ENCODE measurements around the gene PERM1.

Gene PERM1

DNA sequence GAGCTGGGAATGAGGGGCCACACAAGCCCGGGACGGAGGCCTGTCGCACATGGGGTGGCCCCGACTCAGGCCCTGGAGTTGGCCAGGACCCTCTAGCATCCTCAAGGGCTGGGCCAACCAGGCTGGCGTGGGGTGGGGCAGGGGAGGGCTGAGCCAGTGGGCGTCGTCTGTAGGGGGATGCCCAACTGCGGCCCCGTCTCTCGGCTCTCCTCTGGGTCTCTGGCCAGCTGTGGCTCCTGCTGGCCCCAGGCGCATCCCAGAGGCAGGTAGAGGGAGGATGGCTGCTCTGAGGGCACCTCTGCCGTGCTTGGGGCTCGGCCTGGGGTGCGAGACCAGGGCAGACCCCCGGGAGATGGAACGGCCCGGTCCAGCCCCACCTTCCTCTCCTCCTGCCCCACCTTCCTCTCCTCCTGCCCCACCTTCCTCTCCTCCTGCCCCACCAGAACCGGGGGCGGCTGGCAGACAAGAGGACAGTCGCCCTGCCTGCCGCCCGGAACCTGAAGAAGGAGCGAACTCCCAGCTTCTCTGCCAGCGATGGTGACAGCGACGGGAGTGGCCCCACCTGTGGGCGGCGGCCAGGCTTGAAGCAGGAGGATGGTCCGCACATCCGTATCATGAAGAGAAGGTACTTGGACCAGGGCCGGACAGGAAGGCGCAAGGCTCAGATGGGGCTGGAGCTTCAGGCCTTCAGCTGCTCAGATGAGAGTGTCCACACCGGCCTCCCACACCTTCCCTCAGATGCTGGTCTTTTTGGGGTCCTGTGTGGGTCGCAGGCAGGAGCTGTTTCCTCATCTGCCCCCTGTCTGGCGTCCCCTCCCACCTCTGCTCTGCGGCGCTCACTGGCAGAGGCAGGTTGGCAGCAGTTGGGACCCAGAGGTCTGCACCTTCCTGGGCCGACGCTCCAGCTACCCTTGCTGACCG is 51.9 kb downstream of the PERM1 start:
- no peaks in the 10 kb centered on the region for H3F3A ChIP-seq (ENCODE audit: insufficient read depth, low read length)
- H3K9me2 ChIP-seq (ENCODE audit: low read depth, low read length): no peaks in the 10 kb centered on the region
- no peak overlapping the region for H2AFZ ChIP-seq (ENCODE audit: low read length)
- H3K27ac ChIP-seq (ENCODE audit: low read depth, low read length, poor library complexity, severe bottlenecking): no peak overlapping the region
- H3K4me1 ChIP-seq (ENCODE audit: insufficient read depth, low read length, severe bottlenecking): no peaks in the 10 kb centered on the region
- no peaks in the 10 kb centered on the region for H4K20me1 ChIP-seq (ENCODE audit: insufficient read depth, low read length)
- no peaks in the 10 kb centered on the region for H3K36me3 ChIP-seq (ENCODE audit: insufficient read depth, low read length)
- H3K9ac ChIP-seq (ENCODE audit: low read length): no peak overlapping the region
- no peaks in the 10 kb centered on the region for H3K79me2 ChIP-seq (ENCODE audit: insufficient read depth, low read length)
- peaks cover 11% of the 10 kb centered on the region; the same call in 1 of the 2 replicates for H3K27me3 ChIP-seq (ENCODE audit: insufficient read depth, low read length)
- H3K4me3 ChIP-seq (ENCODE audit: low read depth, low read length, poor library complexity, severe bottlenecking): no peak overlapping the region
- TF ChIP-seq, protein P1, sequence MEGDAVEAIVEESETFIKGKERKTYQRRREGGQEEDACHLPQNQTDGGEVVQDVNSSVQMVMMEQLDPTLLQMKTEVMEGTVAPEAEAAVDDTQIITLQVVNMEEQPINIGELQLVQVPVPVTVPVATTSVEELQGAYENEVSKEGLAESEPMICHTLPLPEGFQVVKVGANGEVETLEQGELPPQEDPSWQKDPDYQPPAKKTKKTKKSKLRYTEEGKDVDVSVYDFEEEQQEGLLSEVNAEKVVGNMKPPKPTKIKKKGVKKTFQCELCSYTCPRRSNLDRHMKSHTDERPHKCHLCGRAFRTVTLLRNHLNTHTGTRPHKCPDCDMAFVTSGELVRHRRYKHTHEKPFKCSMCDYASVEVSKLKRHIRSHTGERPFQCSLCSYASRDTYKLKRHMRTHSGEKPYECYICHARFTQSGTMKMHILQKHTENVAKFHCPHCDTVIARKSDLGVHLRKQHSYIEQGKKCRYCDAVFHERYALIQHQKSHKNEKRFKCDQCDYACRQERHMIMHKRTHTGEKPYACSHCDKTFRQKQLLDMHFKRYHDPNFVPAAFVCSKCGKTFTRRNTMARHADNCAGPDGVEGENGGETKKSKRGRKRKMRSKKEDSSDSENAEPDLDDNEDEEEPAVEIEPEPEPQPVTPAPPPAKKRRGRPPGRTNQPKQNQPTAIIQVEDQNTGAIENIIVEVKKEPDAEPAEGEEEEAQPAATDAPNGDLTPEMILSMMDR (IDR thresholded peaks at IDR 0.05; ENCODE audit: low read length): no peak
- no peak for TF ChIP-seq EZH2 (IDR thresholded peaks at IDR 0.05; ENCODE audit: borderline replicate concordance, low read length)
- H3K9me3 ChIP-seq (ENCODE audit: low read length): no peaks in the 10 kb centered on the region
- H3K4me2 ChIP-seq (ENCODE audit: low read length): no peak overlapping the region

DNA sequence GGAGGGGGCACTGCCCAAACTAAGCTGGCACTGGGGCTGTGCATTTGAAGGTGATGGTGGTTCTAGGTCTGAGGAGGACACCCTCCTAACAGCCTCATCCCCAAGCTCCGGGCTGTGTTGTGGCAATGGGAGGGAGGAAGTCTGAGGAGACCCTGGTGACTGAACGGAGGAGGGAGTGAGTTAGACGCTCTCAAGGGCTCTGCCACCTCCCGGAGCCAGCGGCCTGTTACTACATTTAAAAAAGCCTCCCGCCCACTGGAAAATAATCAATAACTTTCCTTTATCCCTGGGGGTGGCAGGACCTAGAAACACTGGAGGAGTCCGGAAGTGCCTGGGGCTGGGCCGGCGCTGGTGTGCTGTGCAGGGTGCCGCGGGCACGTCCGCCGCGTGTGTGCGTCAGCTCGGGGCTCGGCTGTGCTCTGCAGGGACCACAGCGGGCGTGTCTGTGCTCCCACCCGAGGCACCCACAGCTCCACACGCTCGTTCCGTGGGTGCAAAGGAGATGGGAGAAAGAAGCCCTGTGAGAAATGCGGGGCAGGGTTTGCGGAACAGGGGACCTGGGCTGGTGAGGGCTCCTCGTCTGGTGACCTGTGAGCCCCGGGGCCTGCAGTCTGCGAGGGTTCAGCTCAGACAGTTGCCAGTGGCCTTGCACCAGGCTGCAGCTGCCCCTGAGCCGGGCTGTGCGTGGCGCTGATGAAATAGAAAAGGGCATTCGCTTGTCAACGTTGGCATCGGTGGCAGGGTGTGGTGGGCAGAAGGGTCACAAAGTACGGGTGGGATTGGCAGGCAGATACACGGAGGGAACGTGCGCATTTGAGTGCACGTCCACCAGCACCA is 52.9 kb downstream of the PERM1 start:
- H3K36me3 ChIP-seq (ENCODE audit: insufficient read depth, low read length): no peaks in the 10 kb centered on the region
- H3K4me1 ChIP-seq (ENCODE audit: insufficient read depth, low read length, severe bottlenecking): no peaks in the 10 kb centered on the region
- no peaks in the 10 kb centered on the region for H3F3A ChIP-seq (ENCODE audit: insufficient read depth, low read length)
- H3K9me2 ChIP-seq (ENCODE audit: low read depth, low read length): no peaks in the 10 kb centered on the region
- H3K4me3 ChIP-seq (ENCODE audit: low read depth, low read length, poor library complexity, severe bottlenecking): no peak overlapping the region
- H3K9me3 ChIP-seq (ENCODE audit: low read length): no peaks in the 10 kb centered on the region
- H3K79me2 ChIP-seq (ENCODE audit: insufficient read depth, low read length): no peaks in the 10 kb centered on the region
- no peak overlapping the region for H3K4me2 ChIP-seq (ENCODE audit: low read length)
- no peak overlapping the region for H2AFZ ChIP-seq (ENCODE audit: low read length)
- no peak for TF ChIP-seq EZH2 (IDR thresholded peaks at IDR 0.05; ENCODE audit: borderline replicate concordance, low read length)
- TF ChIP-seq, protein P1 (IDR thresholded peaks at IDR 0.05; ENCODE audit: low read length): no peak
- no peaks in the 10 kb centered on the region for H4K20me1 ChIP-seq (ENCODE audit: insufficient read depth, low read length)
- no peak overlapping the region for H3K9ac ChIP-seq (ENCODE audit: low read length)
- 0 out of 2 replicates have a peak, but pooled peaks cover 11% of the 10 kb centered on the region for H3K27me3 ChIP-seq (ENCODE audit: insufficient read depth, low read length)
- no peak overlapping the region for H3K27ac ChIP-seq (ENCODE audit: low read depth, low read length, poor library complexity, severe bottlenecking)

DNA sequence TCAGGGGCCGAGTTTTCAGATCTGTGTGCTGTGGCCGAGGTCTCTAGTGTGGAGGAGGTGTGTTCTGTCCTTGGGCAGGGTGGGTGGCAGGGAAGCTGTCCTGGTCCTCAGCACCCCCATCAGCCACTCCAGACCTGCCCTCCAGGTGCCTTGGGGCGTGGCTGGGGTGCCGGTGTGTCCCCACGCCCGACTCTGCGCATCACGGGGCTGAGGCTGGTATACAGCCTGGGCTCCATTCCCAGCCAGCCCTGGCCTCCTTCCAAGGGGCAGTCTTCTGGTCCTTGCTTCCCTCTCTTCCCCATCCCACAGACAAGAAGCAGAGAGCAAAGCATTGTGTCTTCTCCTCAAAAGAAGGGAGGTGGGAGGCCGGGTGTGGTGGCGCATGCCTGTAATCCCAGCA is 54.1 kb downstream of the PERM1 start:
- Histone ChIP-seq H3K9me3 (ENCODE audit: low read length) (no peaks in the 10 kb centered on the region), H3F3A (ENCODE audit: insufficient read depth, low read length) (no peaks in the 10 kb centered on the region), H4K20me1 (ENCODE audit: insufficient read depth, low read length) (no peaks in the 10 kb centered on the region), H3K36me3 (ENCODE audit: insufficient read depth, low read length) (no peaks in the 10 kb centered on the region), H3K4me1 (ENCODE audit: insufficient read depth, low read length, severe bottlenecking) (no peaks in the 10 kb centered on the region), H3K4me3 (ENCODE audit: low read depth, low read length, poor library complexity, severe bottlenecking) (no peak overlapping the region), H3K27me3 (ENCODE audit: insufficient read depth, low read length) (0 out of 2 replicates have a peak, but pooled peaks cover 7% of the 10 kb centered on the region), H2AFZ (ENCODE audit: low read length) (no peak overlapping the region), H3K9ac (ENCODE audit: low read length) (no peak overlapping the region), H3K27ac (ENCODE audit: low read depth, low read length, poor library complexity, severe bottlenecking) (no peak overlapping the region), H3K4me2 (ENCODE audit: low read length) (no peak overlapping the region), H3K9me2 (ENCODE audit: low read depth, low read length) (no peaks in the 10 kb centered on the region), H3K79me2 (ENCODE audit: insufficient read depth, low read length) (no peaks in the 10 kb centered on the region)
- no peak for TF ChIP-seq EZH2 (IDR thresholded peaks at IDR 0.05; ENCODE audit: borderline replicate concordance, low read length)
- TF ChIP-seq, protein P1 (IDR thresholded peaks at IDR 0.05; ENCODE audit: low read length): no peak

All from OCI-LY1 (cell line).